ACC112 (cell line): Measurements from ENCODE around the gene FIBCD1.

ENCODE experiments used
- H2AFZ ChIP-seq: fragments of 200-600 bp; sonication (generic); one replicate; pipeline ENCODE4 v1.6.0; 2017; ENCODE audit warnings: antibody characterized with exemption, low read length; ENCODE audit not compliant: unreplicated experiment
- H3K27ac ChIP-seq: fragments of 200-600 bp; sonication (generic); 2 replicates; pipeline ENCODE4 v1.5.1; 2014; ENCODE audit warnings: low read depth, mild to moderate bottlenecking, antibody characterized with exemption, low read length, moderate library complexity
- H3K27me3 ChIP-seq: fragments of 200-600 bp; sonication (generic); 2 replicates; pipeline ENCODE4 v1.6.1; 2014; ENCODE audit warnings: mild to moderate bottlenecking, antibody characterized with exemption, low read length, moderate library complexity, mixed read lengths; ENCODE audit not compliant: insufficient read depth
- H3K36me3 ChIP-seq: fragments of 200-600 bp; sonication (generic); 2 replicates; pipeline ENCODE4 v1.6.1; 2016; ENCODE audit warnings: mild to moderate bottlenecking, antibody characterized with exemption, low read length, moderate library complexity, mixed read lengths; ENCODE audit not compliant: insufficient read depth
- H3K4me1 ChIP-seq: fragments of 200-600 bp; sonication (generic); one replicate; pipeline ENCODE4 v1.6.1; 2016; ENCODE audit warnings: low read length, mixed read lengths; ENCODE audit not compliant: insufficient read depth, unreplicated experiment, control insufficient read depth
- H3K4me3 ChIP-seq: fragments of 200-600 bp; sonication (generic); 2 replicates; pipeline ENCODE4 v1.5.1; 2014; ENCODE audit warnings: mild to moderate bottlenecking, low read depth, low read length
- H3K79me2 ChIP-seq: fragments of 200-600 bp; sonication (generic); one replicate; pipeline ENCODE4 v1.6.0; 2016; ENCODE audit warnings: low read length; ENCODE audit not compliant: control insufficient read depth, unreplicated experiment, insufficient read depth

The FIBCD1 gene

GRCh38 chr9:130982636-130983358 is 43.8 kb upstream of the FIBCD1 start:
- Histone ChIP-seq H3K27me3 (peaks cover 39% of the 10 kb centered on the region), H3K4me3 (no peak overlapping the region), H3K4me1 (no peaks in the 10 kb centered on the region), H2AFZ (no peak overlapping the region), H3K36me3 (no peaks in the 10 kb centered on the region), H3K79me2 (no peaks in the 10 kb centered on the region), H3K27ac (no peak overlapping the region)

- Histone ChIP-seq H3K27me3 (peaks cover 29% of the 10 kb centered on the region), H2AFZ (no peak overlapping the region), H3K27ac (no peak overlapping the region), H3K4me1 (no peaks in the 10 kb centered on the region), H3K79me2 (no peaks in the 10 kb centered on the region), H3K4me3 (no peak overlapping the region), H3K36me3 (no peaks in the 10 kb centered on the region)
These were observed 42.7 kb upstream of the FIBCD1 start for GRCh38 chr9:130981756-130982137.

GRCh38 chr9:130981002-130981755 is 42.1 kb upstream of the FIBCD1 start:
- Histone ChIP-seq H3K4me3 (no peak overlapping the region), H3K79me2 (no peaks in the 10 kb centered on the region), H3K36me3 (no peaks in the 10 kb centered on the region), H2AFZ (no peak overlapping the region), H3K27me3 (peaks cover 25% of the 10 kb centered on the region), H3K4me1 (no peaks in the 10 kb centered on the region), H3K27ac (no peak overlapping the region)

- H3K27ac ChIP-seq: no peak overlapping the region
- no peak overlapping the region for H3K4me3 ChIP-seq
- no peak overlapping the region for H2AFZ ChIP-seq
- H3K36me3 ChIP-seq: no peaks in the 10 kb centered on the region
- no peaks in the 10 kb centered on the region for H3K4me1 ChIP-seq
- H3K27me3 ChIP-seq: peaks cover 22% of the 10 kb centered on the region
- no peaks in the 10 kb centered on the region for H3K79me2 ChIP-seq
These were observed 41.5 kb upstream of the FIBCD1 start for GRCh38 chr9:130980526-130980925.

GRCh38 chr9:130979591-130980385 is 40.7 kb upstream of the FIBCD1 start:
- Histone ChIP-seq H3K27ac (no peak overlapping the region), H2AFZ (no peak overlapping the region), H3K4me3 (no peak overlapping the region), H3K4me1 (no peaks in the 10 kb centered on the region), H3K27me3 (peaks cover 27% of the 10 kb centered on the region), H3K36me3 (no peaks in the 10 kb centered on the region), H3K79me2 (no peaks in the 10 kb centered on the region)

GRCh38 chr9:130977811-130978221 is 38.8 kb upstream of the FIBCD1 start:
- no peaks in the 10 kb centered on the region for H3K36me3 ChIP-seq
- peaks cover 45% of the 10 kb centered on the region for H3K27me3 ChIP-seq
- H2AFZ ChIP-seq: no peak overlapping the region
- H3K79me2 ChIP-seq: no peaks in the 10 kb centered on the region
- no peak overlapping the region for H3K4me3 ChIP-seq
- no peak overlapping the region for H3K27ac ChIP-seq
- no peaks in the 10 kb centered on the region for H3K4me1 ChIP-seq

- no peaks in the 10 kb centered on the region for H3K79me2 ChIP-seq
- no peak overlapping the region for H3K4me3 ChIP-seq
- no peaks in the 10 kb centered on the region for H3K36me3 ChIP-seq
- H3K4me1 ChIP-seq: no peaks in the 10 kb centered on the region
- H2AFZ ChIP-seq: no peak overlapping the region
- H3K27me3 ChIP-seq: peaks cover 54% of the 10 kb centered on the region
- H3K27ac ChIP-seq: no peak overlapping the region
These were observed 37.1 kb upstream of the FIBCD1 start for GRCh38 chr9:130975932-130976841.

GRCh38 chr9:130975156-130975555 is 36.1 kb upstream of the FIBCD1 start:
- no peaks in the 10 kb centered on the region for H3K36me3 ChIP-seq

GRCh38 chr9:130974697-130975096 is 35.6 kb upstream of the FIBCD1 start:
- Histone ChIP-seq H3K4me3 (no peak overlapping the region), H3K36me3 (no peaks in the 10 kb centered on the region), H3K27me3 (peaks cover 41% of the 10 kb centered on the region), H3K79me2 (no peaks in the 10 kb centered on the region), H2AFZ (no peak overlapping the region), H3K4me1 (no peaks in the 10 kb centered on the region), H3K27ac (no peak overlapping the region)

More at GRCh38 chr9:130975156-130975555, 36.1 kb upstream of the FIBCD1 start:
- peaks cover 46% of the 10 kb centered on the region for H3K27me3 ChIP-seq
- H3K27ac ChIP-seq: no peak overlapping the region
- H3K4me3 ChIP-seq: no peak overlapping the region
- H3K79me2 ChIP-seq: no peaks in the 10 kb centered on the region
- H2AFZ ChIP-seq: no peak overlapping the region
- no peaks in the 10 kb centered on the region for H3K4me1 ChIP-seq
